SK-N-MC (cell line): ENCODE measurements around the gene ARHGEF2.

Experiments
- EZH2 ChIP-seq: fragments of 200-600 bp; sonication (generic); IDR thresholded peaks from one replicate; pipeline ENCODE4 v1.6.1; 2017; ENCODE audit warnings: antibody characterized with exemption
- FOXP2 ChIP-seq: optimal IDR thresholded peaks from 2 replicates; pipeline ENCODE3; 2011; ENCODE audit warnings: mild to moderate bottlenecking, moderate library complexity; ENCODE audit not compliant: insufficient read depth; ENCODE audit errors: extremely low read length, control extremely low read depth
- POLR2AphosphoS5 ChIP-seq: IDR thresholded peaks from 2 replicates; pipeline ENCODE4 v1.6.1; 2012; ENCODE audit warnings: mild to moderate bottlenecking, low read depth, low read length, borderline replicate concordance

- no peak for TF ChIP-seq EZH2
- no peak for TF ChIP-seq POLR2AphosphoS5
- TF ChIP-seq FOXP2: no peak
Measured at GRCh38 chr1:156002188-156002911, 24.0 kb upstream of the ARHGEF2 start.
